ENCODE measurements around the gene NR2C1.

- TF ChIP-seq EZH2phosphoT487 (IDR thresholded peaks at IDR 0.05; ENCODE audit: borderline replicate concordance, low read length) (no peak), CTCF (IDR thresholded peaks at IDR 0.05; ENCODE audit: low read depth, low read length, poor library complexity, severe bottlenecking) (no peak)
Observed at GRCh38 chr12:95096852-95097251, 23.4 kb upstream of the NR2C1 start.
